Colon (tissue), 2 donors: ENCODE results near the gene ISX.

Source experiments
- FAIRE-seq: peaks from 2 replicates; lab custom pipeline; 2012; peaks lifted over from hg19 to GRCh38; lab: Jason Lieb, UNC
- donor health status: control.
- donor health status: control.

The ISX gene

GRCh38 chr22:35113341-35113740 is 47.4 kb downstream of the ISX start:
- no peak for FAIRE-seq

DNA sequence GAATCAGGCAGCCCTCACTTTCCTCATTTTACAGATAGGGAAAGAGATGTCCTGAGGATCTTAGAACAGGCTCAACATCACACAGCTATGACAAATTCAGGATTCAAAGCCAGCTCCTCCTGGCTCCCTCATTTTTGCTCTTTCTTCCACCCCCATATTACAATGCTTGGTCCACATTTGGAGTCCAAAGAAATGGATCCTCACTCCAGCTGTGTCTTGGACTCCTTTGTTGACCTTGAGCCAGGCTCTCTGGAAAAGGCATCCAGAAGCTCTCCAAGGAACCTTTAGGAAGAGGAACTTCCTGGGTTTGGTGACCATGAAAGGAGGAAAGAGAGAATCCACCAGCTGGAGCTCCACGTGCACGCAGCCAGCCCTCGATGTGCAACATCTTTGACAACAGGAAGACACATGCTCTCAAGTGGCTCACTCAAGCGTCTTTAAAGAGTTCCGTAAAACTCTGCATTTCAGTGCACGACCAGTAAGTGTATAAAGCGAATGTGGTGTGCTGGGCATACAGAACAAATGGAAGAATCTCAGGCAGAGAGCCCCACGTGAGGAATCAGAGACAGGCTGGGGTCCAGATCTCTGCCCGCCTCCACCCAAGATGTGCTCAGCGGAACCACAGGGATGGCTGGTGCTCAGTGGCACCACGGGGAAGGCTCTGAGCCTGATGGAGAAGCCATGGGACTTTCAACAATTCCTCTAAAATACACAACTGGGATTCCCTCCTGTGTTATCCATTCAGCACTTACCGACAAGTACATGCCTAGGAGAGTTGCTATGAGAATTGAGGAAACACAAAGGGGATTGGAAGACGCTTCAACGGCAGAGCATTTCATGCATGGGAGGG is 48.4 kb downstream of the ISX start:
- FAIRE-seq, result no peak

DNA sequence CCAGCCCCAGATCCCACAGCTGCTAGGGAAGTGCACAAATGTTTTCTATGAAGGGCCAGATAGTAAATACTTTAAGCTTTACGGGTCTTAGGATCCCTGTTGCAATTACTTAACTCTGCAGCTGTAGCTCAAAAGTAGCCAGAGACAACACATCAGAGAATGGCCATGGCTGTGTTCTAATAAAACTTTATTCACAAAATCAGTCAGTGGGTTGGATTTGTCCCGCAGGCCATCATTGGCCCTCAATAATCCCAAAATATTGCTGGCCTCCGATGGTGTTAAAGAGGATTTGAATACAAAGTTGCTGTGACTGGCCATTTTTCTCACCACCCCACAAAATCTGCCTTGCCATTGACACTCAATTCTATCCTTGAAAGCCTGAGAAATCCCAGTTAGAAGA is 49.6 kb downstream of the ISX start:
- FAIRE-seq, result no peak

DNA sequence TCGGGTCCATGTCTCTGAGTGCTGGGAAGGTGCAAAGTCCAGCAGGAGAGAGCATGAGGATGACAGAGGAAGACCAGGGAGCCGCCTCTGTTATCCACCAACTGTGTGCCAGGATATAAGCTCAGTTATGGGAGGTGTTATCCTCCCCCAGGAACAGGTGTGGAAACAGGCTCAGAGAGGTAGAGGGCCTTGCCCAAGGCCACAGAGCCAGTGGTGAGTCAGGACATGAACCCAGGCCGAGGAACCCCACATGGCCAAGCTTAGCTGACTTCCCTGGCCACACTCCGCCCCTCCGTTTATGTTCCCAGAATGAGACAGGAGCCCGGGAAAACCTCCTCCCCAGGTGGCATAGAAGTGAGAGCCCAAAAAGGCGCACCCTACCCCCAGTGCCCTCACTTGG is 50.3 kb downstream of the ISX start:
- FAIRE-seq, result no peak

- no peak for FAIRE-seq
These were observed 50.9 kb downstream of the ISX start for GRCh38 chr22:35116817-35117216.

DNA sequence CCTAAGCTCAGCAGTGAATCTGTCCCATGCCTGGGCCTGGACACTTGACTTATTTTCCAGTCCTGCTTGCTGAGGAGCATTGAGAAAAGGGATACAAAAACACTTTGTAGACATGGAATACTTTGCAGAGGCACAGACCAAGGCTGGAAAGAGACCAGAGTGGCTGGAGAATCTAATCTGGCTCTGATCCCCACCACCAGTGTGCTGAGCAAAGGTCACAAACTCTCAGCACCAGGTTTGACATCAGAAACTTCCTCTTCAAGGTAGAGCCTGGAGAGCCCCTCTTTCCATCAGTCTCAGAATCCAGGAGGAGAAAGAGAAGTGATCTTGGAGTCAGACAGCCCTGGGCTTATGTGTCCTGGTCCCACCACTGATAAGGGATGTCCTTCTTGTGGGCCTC is 53.5 kb downstream of the ISX start:
- no peak for FAIRE-seq

DNA sequence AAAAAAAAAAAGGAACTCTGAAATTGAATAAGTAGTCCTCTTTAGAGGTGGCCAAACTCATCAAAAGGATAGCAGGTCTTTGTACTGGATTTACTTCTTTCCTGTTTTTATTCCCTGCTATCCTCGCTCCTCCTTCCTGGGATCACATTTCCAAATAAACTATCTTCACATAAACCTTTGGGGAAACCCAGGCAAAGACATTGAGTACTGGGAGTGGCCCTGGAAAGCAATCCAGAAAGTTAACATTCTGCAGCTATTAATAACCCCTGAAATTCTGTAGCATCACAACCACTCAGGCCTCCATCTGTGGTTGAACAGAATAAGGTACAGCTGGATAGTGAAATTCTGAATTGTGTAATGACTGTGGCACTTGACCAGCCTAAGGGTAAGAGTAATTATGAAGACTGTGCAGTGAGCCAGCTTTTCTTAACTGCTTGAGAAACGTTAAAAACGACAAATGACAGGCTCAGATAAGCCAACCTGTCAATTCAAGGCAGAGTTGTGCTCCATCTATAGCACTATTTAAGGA is 58.8 kb downstream of the ISX start:
- FAIRE-seq, result no peak

DNA sequence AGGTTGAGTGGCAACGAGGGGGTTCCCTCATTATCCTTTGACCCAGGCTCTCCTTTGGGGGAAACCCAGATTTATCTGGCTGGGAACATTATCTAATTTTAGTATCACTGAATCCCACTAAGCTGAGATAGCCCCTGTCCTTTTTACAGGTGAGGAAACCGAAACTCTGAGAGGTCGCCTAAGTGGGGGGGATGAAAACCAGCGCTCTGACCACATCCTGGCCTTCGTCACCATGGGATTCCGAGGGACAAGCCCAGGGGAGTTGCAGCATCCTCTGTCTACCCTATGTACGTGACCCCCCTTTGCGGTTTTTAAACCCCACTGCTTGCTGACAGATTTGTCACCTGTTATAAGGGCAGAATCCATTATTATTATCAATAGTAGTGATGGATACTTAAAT is 61.0 kb downstream of the ISX start:
- FAIRE-seq, result no peak

DNA sequence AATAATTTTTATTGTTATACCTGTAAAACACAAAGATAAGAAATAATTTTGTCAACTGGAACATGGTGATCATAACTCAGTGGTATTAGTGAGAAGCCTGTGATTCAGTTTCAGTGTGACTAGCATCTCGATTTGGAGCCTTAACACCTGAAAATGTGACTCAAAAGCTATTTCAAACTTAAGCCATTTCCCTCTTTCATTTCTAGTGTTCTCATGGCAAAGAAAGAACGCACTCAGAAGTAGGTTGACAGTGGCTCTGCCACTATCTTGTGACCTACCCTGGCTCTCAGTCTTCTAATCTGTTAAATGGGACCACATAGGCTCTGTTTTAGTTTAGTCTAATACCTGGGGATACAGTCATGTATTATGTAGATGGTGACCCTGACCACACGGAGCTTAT is 62.7 kb downstream of the ISX start:
- FAIRE-seq, result no peak

- no peak for FAIRE-seq
These were observed 65.6 kb downstream of the ISX start for GRCh38 chr22:35131525-35132000.

- no peak for FAIRE-seq
These were observed 66.6 kb downstream of the ISX start for GRCh38 chr22:35132568-35132967.

DNA sequence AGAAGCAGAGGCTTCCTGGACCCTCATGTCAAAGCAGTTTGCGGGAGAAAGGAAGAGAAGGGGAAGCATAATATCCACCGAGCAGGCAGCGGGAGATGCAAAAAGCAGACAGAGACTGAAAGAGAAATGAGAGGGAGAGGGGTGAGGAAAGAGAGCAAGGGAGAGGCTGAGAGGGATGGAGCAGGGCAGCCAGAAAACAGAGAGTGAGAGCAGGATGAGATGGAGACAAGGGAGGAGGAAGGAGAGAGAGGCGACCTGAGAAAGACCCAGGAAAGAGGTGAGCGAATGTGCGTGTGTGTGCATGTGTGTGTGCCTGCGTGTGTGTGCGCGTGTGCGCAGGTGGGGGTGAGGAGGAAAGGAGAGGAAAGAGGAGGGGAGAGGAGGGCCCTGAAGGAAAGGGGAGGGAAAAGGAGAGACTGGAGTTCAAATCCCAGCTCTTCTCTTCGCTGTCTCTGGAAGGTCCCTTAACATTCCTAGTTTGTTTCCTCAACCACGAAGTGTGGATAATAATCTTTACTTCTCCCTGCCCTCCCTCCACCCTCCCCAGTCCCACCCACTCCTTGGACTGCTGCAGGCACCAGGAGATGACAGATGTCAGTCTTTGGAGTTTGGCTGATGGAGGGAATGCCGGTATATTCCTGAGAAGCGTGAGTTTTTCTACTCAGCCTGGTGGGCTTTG is 67.9 kb downstream of the ISX start:
- FAIRE-seq, result no peak

DNA sequence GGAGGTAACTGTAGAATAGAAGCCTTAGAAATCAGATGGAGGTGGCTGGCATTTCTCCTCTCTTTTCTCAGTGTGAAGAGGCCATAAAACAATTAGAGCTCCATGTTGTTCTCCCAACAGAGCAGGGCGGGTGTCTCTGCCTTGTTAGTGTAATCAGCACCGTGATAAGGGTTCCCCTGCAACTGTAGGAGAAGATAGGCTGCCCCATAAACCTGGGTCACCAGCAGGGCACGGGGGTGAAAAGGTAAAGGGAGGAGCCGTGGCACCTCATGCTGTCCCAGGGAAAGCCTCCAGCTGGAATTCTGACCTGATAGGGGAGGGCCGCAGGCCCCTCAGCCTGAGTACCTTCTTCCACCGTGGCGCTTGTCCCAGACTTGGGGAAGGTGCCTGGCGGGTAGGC is 68.7 kb downstream of the ISX start:
- no peak for FAIRE-seq

DNA sequence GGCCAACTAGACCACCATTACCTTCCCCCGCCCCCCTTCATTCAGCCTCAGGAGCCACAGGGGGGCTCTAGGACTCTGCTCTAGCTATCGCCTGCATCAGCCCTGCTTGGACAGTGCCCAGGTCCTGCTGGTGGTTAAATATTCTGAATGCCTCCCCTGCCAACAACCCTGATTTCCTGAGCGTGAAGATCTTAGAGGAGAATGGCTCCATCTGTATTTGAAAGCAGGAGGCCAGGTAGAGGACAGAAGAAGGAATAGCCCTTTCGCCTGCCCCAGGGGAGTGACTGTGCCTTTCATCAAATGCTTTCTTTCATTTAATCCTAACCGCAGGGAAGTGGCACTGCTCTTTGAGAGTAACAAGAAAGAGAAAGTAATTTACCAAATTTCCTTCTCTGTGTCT is 69.2 kb downstream of the ISX start:
- no peak for FAIRE-seq
